ENCODE results near the gene ZC3H12C. TPM values are rescaled to one million over a fixed set of nuclear protein-coding genes. Genes with fewer than 3 reads are reported as not detected.

ZC3H12C gene
- total RNA-seq, 4 donors from 2014 or later = 2.3 to 27.6 (median 18.6) TPM

DNA sequence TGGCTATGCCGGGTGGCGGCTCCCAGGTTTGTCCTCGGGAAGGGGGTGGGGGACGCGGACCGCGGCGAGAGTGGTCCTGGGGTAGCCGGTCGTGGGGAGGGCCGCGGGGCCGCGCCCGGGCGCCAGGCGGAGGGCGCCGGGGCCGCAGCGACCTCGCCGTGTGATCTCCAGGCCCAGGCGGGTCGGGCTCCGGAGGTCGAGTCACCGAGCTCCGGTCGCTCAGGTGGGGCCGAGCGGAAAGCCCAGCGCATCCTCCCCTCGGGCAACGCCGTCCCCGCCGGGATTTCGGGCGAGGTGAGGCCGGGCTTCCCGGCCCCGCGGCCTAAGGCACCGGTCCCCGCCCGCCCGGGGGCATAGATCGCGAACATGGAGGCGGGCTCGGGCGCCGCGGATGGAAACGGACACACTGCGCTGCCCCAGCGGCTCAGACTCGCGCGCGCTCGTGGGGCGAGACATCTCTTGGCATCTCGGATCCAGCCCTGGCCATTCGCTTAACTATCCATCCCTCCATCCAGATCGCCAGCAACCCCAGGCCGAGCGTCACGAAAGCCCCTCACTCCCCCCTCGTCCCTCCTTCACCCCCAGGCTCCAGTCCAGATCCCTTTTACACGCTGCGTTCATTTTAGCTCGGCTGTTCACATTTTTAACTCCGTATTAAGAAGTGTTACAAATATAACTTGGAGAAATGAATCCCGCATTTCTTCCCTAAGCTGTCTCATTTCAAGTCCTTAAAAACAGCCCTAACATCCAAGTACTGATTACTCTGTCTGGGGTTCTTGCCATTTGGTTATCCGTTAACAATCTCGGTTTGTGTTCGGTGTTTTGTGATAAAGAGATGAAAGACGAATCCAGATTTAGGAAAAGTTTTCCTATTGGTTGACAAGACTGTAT lies 460 bp downstream of the ZC3H12C start:
- Histone ChIP-seq H3K4me3 (peak overlapping the region; percentile 54 to 79), H3K27me3 (no peaks in the 10 kb centered on the region), H3K9me3 (no peaks in the 10 kb centered on the region), H3K4me1 (no peaks in the 10 kb centered on the region), H3K27ac (peak overlapping the region; percentile 94 to 99), H3K36me3 (no peaks in the 10 kb centered on the region)
- DNase-seq = peak; percentile 61 to 67
- intact Hi-C loops (cut with DNase I; ENCODE audit: low total_unique reads) = no loop called here
- TF ChIP-seq POLR2A (IDR thresholded peaks at IDR 0.05) = no peak
- TF ChIP-seq, protein P1, sequence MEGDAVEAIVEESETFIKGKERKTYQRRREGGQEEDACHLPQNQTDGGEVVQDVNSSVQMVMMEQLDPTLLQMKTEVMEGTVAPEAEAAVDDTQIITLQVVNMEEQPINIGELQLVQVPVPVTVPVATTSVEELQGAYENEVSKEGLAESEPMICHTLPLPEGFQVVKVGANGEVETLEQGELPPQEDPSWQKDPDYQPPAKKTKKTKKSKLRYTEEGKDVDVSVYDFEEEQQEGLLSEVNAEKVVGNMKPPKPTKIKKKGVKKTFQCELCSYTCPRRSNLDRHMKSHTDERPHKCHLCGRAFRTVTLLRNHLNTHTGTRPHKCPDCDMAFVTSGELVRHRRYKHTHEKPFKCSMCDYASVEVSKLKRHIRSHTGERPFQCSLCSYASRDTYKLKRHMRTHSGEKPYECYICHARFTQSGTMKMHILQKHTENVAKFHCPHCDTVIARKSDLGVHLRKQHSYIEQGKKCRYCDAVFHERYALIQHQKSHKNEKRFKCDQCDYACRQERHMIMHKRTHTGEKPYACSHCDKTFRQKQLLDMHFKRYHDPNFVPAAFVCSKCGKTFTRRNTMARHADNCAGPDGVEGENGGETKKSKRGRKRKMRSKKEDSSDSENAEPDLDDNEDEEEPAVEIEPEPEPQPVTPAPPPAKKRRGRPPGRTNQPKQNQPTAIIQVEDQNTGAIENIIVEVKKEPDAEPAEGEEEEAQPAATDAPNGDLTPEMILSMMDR (IDR thresholded peaks at IDR 0.05) = no peak

DNA sequence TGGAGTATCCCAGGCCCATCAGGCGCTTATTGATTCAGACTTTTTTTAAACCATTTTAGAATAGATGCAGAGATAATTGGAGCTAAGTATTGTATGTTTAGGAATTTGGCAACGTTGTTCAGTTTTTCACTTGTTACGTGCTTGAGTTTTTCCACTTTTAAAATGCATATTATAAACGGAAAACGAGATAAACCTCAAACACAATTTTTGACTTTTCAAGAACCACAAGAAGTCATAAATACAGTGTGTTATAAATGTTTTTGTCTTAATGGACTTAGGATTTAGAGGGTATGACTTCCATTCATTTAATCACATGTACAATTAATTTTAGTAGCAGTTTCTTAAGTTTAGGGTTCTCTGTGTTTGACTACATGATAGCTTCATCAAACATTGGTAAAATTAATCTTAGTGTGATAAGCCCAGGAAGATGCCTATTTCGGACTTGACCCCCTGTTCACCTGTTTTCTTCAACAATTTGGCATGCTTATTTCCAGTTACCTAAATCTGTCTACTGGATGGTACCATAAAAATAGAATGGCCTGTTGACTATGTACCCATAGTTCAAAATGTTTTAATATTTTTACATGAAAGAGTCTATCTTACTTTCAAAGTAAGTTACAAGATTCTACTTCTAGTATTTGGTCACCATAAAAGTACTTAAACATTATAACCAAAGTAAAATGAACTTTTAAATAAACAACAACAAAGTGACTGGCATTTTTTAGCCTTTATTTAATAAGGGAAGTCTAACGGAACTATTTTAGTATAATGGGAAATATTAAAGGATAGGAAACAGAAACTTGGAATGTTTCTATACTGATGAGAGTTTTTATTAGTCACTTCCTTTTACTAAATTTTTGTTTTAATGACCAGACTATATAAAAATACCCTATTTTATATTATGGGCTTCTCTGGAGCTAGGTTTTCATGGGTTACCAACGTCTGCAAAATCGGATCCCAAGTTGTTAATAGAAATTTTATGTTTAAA lies 1.4 kb downstream of the ZC3H12C start:
- H3K27me3 ChIP-seq = no peaks in the 10 kb centered on the region
- H3K27ac ChIP-seq = peak overlapping the region; percentile 94 to 99
- H3K36me3 ChIP-seq = no peaks in the 10 kb centered on the region
- no peaks in the 10 kb centered on the region for H3K4me1 ChIP-seq
- intact Hi-C loops (cut with DNase I; ENCODE audit: low total_unique reads) = no loop called here
- no peak for TF ChIP-seq POLR2A (IDR thresholded peaks at IDR 0.05)
- TF ChIP-seq, protein P1 (IDR thresholded peaks at IDR 0.05) = no peak
- no peak for DNase-seq
- peak overlapping the region; percentile 54 to 79 for H3K4me3 ChIP-seq
- no peaks in the 10 kb centered on the region for H3K9me3 ChIP-seq

DNA sequence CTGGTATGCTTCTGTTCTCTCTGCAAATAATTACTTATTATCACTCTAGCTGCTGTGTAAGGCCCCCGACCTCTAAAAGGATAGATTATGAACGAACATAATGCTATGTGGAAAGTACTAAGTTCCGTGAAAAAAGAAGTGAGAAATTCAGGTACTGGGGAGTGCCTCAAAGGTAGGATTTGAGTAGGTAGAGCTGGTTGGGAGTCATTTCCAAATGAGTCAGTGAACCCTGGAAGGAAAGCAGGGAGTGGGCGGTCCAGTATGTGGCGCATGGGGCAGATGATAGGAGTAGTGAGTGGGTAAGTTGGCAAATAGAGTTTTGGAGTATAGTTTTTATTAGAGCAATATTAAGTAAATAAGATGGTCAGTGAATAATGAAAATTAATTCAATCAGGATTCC lies 2.4 kb downstream of the ZC3H12C start:
- Histone ChIP-seq H3K27ac (no peak overlapping the region), H3K4me3 (no peak overlapping the region), H3K4me1 (no peaks in the 10 kb centered on the region), H3K9me3 (no peaks in the 10 kb centered on the region), H3K27me3 (no peaks in the 10 kb centered on the region), H3K36me3 (no peaks in the 10 kb centered on the region)
- no peak for DNase-seq
- no peak for TF ChIP-seq POLR2A (IDR thresholded peaks at IDR 0.05)
- TF ChIP-seq, protein P1 (IDR thresholded peaks at IDR 0.05) = no peak
- intact Hi-C loops (cut with DNase I; ENCODE audit: low total_unique reads) = no loop called here

DNA sequence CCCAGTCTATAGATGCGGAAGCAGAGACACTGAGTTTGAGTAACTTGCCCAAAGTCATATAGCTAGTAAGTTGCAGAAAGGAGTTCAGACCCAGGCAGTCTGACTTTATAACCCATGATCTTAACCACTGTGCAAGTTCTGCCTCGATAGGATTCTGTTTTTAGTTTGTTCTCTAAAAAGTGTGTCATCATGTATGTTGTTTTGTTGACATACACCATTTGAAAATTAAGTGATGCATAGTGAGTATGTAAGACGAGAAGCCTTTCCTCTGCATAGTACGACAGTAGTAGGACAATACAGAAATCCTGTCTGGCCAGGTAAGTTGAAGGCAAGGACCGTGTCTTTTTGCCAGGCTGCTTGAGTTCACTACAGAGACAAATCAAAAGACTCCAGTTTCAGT lies 3.3 kb downstream of the ZC3H12C start:
- H3K27me3 ChIP-seq = no peaks in the 10 kb centered on the region
- TF ChIP-seq POLR2A (IDR thresholded peaks at IDR 0.05) = no peak
- TF ChIP-seq, protein P1 (IDR thresholded peaks at IDR 0.05) = no peak
- H3K4me3 ChIP-seq = no peak overlapping the region
- intact Hi-C loops (cut with DNase I; ENCODE audit: low total_unique reads) = no loop called here
- no peaks in the 10 kb centered on the region for H3K36me3 ChIP-seq
- no peaks in the 10 kb centered on the region for H3K4me1 ChIP-seq
- no peaks in the 10 kb centered on the region for H3K9me3 ChIP-seq
- no peak overlapping the region for H3K27ac ChIP-seq
- no peak for DNase-seq
